ENCODE data around the gene NOL4L.
"Not testable (repeated sequence)": the region's sequence is repeated elsewhere in the genome, so short reads cannot be mapped to it uniquely, and the experiment has no call there.

NOL4L gene

DNA sequence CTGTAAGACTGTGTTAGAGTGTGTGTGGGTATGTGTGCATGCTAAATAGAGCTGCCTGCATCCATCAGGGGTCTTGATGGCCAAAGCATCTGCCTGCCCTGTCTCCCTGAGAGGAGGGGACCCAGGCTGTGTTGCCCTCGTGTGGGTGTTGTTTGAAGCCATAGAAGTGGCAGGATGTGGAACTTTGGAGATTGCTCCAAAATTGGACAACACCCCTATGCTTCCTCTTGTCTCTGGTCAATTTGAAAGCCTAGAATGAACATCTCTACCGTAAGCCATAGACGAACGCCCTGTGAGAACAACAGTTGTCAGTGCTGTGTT, 144.4 kb downstream of the NOL4L start:
- no peak for DNase-seq

DNA sequence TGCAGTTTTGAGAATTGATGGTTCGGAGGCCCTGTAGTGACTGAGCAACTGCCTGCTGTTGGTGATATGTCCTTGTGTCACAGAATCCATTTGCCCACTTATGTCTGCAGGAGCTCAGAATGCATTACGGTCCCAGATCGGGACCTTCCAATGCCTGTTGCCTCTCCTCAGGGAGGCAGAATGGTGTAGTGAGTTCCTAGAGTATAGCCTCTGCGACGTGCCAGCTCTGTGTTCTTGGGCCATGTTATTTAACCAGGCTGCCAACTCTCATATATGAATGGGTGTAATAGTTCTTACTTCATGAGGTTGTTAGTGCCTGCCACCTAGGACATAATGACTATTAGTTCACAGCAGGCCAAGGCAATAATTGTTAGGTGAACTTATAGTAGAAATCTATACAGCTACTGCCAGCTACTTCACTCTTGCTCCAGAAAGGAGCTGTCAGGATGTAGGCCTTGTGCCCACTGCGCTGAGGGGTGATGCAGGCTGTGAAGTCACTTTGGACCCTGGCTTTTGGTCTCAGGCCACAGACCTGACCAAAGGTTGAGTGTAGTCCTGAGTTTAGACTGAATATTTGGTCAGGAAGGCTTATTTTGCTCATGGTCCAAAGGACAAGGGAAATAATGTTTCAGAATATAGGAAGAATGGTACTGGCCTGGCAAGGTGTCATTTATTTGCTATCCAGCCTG, 144.9 kb downstream of the NOL4L start:
- no peak for DNase-seq

DNA sequence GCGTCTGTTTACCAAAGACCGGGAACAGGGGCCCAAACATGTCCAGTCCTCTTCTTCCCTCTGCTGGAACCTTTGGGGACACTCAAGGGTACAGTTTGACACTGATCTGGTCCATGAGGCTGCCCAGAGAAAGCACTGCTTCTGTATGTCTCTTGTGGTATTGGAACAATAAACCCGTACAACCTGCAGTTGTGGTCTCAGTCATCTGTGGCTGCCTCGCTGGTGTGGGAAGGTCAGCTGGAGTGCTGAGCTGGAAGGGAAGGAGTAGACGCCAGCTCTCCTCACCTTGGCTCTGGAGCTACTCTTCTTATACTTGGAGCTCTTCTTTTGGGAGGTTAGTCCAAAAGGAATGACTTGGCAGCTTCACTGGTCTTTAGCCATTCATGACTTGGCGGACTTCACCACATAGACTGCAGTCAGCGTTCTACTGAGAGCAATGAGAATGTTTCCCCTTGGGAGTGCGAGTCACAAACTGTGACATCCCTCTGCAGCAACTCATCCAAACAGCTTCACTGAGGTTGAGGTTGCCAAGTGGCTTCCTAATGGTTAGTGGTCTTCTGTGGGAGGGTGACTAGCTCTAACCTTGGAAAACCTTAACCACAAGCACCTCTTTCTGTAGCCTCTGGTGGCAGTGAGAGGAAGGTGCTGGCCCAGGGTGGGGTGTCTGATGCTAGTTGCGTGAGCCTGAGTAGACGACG, 145.9 kb downstream of the NOL4L start:
- DNase-seq, result no peak

DNA sequence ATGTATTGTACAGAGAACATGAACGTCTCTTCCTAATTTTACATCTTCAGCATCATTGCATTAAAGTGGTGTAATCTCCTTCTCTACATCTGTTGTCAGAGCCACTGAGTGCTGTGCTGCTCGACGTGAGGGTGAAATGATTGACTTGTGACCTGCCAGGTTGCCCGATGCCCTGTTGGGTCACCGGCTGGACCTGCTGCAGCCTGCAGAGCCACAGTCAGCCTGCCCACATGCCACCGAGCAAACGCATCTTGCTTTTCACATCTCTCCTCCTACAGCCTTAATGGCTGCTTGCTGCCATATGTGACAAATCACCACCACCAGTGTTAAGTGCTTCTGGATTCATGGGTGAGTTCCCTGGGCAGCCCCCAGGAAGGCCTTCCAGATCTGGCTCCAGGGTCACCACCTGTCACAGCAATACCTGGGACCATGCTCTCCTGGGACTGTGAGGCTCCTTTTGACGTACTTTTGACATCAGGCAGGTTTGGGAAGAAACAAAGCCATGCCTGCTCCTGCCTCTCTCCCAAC, 146.7 kb downstream of the NOL4L start:
- no peak for DNase-seq

DNA sequence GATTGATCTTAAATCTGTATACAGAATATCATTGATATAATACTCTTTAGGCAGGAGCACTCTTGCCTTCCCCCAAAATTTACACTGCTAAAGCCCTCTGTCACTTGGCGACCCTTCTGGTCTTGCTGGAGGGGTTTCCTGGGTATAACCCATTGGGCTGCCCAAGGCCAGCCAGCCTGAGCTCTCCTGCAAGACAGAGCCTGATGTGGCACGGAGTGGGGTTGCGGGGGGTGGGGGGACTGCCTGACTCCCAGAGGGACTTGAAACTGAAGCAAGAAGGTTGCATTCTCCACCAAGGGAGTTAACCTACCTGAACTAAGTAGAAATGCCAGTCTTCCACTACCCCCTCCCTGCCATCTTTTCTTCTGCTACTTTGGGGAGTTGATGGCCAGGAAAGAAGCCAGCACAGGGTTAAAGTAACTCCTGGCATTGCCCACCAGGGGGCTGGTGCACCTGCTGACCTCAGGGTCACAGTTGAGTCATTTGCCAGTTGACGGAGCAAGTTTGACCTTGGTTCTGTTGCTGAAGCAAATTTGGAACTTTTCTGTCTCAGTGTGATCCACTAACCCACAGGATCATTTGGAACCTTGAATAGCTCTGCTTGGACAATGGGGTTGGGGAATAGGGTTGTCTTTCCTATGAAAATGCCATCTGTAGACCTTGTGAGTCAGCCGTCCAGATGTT, 147.6 kb downstream of the NOL4L start:
- DNase-seq, result no peak

DNA sequence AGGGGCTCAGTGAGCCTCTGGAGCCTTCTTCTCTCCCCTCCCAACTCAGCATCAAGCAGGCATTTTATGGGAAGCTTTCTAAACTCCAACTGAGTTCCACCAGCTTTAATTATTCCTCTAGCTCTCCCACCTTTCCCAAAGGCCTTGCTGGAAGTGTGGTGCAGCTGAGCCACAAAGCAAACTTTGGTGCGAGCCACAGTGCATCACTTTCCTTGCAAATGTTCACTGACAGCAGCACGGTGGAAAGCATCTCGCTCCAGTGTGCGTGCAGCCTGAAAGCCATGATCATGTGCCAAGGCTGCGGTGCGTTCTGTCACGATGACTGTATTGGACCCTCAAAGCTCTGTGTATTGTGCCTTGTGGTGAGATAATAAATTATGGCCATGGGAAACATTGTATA, 148.2 kb downstream of the NOL4L start:
- no peak for DNase-seq

DNA sequence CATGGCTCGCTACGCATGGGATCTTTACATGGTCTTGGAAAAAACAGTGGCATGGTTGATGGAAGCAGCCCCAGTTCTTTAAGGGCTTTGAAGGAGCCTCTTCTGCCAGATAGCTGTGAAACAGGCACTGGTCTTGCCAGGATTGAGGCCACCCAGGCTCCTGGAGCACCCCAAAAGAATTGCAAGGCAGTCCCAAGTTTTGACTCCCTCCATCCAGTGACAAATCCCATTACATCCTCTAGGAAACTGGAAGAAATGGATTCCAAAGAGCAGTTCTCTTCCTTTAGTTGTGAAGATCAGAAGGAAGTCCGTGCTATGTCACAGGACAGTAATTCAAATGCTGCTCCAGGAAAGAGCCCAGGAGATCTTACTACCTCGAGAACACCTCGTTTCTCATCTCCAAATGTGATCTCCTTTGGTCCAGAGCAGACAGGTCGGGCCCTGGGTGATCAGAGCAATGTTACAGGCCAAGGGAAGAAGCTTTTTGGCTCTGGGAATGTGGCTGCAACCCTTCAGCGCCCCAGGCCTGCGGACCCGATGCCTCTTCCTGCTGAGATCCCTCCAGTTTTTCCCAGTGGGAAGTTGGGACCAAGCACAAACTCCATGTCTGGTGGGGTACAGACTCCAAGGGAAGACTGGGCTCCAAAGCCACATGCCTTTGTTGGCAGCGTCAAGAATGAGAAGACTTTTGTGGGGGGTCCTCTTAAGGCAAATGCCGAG, 148.8 kb downstream of the NOL4L start:
- no peak for DNase-seq

DNA sequence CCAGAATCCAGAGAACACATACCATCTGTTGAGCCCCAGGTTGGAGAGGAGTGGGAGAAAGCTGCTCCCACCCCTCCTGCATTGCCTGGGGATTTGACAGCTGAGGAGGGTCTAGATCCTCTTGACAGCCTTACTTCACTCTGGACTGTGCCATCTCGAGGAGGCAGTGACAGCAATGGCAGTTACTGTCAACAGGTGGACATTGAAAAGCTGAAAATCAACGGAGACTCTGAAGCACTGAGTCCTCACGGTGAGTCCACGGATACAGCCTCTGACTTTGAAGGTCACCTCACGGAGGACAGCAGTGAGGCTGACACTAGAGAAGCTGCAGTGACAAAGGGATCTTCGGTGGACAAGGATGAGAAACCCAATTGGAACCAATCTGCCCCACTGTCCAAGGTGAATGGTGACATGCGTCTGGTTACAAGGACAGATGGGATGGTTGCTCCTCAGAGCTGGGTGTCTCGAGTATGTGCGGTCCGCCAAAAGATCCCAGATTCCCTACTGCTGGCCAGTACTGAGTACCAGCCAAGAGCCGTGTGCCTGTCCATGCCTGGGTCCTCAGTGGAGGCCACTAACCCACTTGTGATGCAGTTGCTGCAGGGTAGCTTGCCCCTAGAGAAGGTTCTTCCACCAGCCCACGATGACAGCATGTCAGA, 149.6 kb downstream of the NOL4L start:
- no peak for DNase-seq

DNA sequence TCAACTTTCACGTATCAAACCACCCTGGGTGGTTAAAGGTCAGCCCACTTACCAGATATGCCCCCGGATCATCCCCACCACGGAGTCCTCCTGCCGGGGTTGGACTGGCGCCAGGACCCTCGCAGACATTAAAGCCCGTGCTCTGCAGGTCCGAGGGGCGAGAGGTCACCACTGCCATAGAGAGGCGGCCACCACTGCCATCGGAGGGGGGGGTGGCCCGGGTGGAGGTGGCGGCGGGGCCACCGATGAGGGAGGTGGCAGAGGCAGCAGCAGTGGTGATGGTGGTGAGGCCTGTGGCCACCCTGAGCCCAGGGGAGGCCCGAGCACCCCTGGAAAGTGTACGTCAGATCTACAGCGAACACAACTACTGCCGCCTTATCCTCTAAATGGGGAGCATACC, 150.7 kb downstream of the NOL4L start:
- DNase-seq, result no peak

DNA sequence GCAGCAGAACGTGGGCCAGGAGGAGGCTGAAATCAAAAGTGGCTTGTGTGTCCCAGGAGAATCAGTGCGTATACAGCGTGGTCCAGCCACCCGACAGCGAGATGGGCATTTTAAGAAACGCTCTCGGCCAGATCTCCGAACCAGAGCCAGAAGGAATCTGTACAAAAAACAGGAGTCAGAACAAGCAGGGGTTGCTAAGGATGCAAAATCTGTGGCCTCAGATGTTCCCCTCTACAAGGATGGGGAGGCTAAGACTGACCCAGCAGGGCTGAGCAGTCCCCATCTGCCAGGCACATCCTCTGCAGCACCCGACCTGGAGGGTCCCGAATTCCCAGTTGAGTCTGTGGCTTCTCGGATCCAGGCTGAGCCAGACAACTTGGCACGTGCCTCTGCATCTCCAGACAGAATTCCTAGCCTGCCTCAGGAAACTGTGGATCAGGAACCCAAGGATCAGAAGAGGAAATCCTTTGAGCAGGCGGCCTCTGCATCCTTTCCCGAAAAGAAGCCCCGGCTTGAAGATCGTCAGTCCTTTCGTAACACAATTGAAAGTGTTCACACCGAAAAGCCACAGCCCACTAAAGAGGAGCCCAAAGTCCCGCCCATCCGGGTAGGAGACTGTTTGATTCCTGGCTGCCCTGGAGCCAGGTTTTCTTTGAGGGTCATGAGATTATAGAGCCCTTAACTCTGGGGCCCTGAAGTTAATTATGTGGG, 151.7 kb downstream of the NOL4L start:
- no peak for DNase-seq

DNA sequence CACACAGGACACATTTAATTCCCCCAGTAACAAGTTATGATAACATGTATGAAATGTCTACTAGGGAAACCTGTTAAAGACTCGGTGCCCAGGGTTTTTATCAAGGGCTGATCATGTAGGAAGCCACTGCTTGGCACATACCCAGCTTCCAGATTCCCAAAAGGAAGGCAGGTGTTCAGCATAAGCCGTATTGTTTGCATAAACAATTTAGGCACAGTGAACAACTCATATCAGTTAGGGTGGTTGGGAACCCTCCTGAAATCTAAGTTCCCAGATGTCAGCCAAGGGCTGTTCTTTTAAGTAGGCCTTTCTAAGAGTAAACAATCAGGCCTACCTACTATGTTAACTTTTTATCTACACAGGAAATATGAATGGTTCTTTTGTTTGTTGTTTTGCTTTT, 152.9 kb downstream of the NOL4L start:
- DNase-seq, result no peak

DNA sequence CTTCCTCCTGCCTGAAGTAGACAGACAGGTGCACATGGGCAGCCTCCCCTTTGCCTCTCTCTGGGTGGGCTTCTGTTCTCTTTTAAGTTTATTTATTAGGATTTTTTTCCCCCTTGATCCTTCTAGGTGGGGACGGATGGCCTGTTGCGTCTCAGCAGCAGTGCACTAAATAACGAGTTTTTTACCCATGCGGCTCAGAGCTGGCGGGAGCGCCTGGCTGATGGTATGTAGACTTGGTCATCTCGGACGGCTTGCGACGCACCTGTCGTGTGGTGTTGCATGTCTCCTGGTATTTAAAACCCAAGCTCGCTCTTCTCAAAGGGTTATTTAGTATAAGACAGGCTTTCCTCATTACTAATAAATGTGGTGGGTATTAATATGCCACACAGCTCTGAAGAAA, 153.7 kb downstream of the NOL4L start:
- DNase-seq, result no peak

DNA sequence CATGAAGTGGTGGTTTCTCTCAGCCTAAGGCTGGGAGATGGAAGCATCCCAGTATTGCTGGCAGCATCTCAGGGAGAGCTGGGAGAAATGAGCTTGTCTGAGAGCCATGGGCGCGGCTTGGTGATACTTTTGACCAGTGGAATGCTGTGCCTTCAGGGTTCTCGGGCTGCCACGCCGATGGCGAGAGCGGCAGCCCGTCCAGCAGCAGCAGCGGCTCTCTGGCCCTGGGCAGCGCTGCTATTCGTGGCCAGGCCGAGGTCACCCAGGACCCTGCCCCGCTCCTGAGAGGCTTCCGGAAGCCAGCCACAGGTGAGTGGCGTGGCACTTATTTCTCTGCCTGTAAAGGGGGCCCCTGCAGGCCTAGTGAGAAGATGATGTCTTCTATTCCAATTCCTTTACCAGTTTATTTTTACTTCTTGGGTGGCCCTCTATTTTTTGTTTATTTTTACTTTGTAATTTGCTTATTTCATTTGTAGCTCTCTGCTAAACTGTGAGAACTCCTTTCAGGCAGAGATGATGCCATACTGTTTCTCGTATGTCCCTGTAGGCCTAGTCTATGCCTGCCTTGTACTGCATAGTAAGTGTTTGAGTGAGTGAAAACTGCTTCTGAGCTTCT, 155.3 kb downstream of the NOL4L start:
- DNase-seq, result no peak

DNA sequence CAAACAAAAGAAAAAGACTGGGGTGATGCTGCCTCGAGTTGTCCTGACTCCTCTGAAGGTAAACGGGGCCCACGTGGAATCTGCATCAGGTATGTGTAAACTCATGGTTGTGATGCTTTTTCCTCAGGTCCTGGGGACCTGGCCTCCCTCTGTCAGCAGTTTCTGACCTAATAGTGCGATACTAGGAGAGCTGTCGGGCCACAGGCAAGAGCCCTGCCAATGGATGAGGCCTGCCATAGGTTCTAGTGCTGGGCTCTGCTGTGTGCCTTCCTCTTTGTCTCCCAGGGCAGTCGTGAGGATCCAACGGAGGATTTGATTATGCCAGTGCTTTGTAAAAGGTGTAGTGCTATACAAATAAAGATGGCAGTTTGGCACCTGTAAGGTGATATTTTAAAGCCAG, 155.8 kb downstream of the NOL4L start:
- no peak for DNase-seq

DNA sequence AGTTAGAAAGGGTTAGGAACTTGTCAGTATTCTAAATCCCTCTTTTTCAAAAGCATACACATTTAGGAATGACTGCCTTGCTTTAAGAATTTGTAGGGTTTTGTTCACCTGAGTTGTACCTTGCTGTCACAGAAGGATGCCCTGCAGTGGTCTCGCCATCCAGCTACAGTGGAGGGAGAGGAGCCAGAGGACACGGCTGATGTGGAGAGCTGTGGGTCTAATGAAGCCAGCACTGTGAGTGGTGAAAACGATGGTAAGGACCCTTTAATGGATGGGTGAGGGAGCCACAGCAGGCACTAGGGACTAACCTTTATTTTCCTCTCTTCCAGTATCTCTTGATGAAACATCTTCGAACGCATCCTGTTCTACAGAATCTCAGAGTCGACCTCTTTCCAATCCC, 157.1 kb downstream of the NOL4L start:
- DNase-seq, result no peak

DNA sequence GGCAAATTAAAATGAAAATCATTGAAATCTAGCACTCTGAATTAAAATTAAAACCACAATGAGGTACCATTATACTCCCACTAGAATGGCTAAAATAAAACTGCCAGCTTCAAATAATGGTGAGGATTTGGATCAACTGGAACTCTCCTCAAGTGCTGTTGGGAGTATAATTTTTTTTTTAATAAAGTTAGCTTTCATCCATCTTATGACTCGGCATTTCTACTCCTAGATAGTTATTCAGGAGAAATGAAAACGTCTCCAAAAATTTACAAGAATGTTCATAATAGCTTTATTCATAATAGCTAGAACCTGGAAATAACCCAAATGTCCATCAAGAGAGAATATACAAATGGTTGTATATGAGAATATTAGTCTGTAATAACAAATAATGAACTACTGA, 163.8 kb downstream of the NOL4L start:
- no peak for DNase-seq

DNA sequence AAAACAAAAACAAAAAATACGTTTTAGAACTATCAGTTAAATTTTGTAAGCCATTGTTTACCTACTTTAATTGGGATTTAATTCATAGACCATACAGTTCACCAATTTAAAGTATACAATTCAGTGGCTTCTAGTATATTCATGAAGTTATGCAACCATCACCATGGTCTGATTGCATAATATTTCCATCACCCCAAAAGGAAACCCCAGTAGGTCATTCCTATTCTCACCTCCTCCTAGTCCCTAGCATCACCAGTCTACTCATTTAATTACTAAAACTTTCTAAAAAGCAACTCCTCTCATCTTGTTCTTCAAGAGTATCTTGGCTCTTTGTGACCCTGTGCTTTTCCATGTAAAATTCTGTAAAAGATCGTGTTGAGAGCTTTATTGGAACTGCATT, 166.8 kb downstream of the NOL4L start:
- no peak for DNase-seq

DNA sequence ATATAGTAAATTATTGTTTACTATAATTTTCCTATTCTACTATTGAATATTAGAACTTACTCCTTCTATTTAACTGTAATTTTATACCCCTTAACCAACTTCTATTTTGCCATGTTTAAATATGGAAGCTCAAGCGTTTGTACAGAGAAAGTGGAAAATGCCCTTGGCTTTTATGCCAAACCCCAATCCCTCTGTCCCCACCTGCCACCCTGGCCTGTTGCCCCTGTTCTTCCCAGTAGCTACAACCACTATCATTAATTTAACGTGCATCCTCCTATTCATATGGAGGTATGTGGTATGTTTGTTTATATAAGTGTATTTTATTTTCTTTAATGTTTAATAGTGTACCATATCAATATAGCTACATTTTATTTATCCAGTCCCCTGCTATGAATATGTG, 168.9 kb downstream of the NOL4L start:
- no peak for DNase-seq

DNA sequence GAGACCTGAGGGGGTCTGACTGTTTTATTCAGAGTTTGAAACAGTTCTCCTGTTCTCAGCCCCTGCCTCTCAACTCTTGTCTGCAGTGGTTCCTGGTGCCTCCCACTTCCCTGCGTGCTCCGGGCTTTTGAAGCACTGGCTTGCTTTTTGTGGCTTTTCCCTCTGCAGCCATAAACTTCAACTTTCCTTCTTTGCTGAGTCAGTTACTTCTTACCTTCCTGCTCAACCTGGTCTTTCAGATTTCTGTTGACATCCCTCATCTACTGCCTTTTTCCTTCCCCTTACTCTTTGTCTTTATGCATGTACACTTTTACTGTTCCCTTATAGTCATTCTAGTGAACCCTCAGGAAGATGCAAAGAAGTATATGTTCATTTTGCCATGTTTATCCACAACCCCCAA, 169.6 kb downstream of the NOL4L start:
- no peak for DNase-seq

DNA sequence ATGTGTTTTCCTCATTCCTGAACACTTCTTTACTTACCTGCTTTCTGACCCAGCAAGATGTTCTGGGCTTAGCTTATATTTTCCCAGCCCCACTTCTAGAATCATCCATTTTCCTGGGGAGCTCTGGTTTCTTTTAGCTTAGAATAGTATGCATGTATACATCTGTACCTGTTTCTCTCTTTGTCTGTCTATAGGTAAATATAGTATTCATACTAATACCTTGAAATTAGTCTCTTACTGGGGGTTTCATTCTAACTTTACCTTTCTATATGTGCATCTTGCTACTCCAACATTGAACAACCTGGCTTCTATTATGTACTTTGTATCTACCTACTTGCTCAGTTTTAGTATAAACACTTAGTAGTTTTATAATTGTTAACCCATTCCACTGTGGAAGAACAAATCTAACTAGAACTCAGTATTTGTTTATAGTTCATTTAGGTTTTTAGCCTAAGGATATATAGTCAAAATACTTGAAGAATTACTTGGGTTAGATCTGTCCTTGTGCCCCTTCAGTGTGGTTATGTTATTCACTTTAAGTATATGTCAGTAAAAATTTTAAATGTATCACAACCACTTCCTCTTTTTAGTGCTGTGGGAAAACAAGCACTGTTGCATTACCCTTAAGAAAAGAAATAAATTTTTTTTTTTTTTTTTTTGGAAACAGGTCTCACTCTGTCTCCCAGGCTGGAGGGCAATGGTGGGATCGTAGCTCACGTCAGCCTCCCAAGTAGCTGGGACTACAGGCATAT, 173.0 kb downstream of the NOL4L start:
- DNase-seq, result no peak

DNA sequence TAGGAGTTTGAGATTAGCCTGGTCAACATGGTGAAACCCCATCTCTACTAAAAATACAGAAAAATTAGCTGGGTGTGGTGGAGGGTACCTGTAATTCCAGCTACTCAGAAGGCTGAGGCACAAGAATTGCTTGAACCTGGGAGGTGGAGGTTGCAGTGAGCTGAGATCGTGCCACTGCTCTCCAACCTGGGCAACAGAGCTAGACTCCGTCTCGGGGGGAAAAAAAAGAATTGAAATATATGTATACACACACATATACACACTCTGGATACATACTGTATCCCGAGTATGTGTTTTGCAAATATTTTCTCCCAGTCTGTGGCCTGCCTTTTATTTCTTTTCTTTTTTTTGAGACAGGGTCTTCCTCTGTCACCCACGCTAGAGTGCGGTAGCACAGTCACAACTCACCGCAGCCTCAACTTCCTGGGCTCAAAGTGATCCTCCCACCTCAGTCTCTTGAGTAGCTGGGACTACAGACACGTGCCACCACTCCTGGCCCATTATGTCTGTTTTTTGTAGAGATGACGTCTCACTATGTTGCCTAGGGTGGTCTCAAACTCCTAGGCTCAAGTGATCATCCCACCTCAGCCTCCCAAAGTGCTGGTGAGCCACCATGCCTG, 177.9 kb downstream of the NOL4L start:
- not testable (repeated sequence) for DNase-seq
